HG03064 (cell line): Measurements from ENCODE around the gene GLRX5.
A peak's percentile ranks its signal among the peaks of the same experiment; 100 is the strongest.
"Not testable (repeated sequence)": the region's sequence is repeated elsewhere in the genome, so short reads cannot be mapped to it uniquely, and the experiment has no call there.

Experiments
- ATAC-seq: cut with Tn5 transposase; IDR thresholded peaks from one replicate; pipeline ENCODE4 v1.9.1; 2021; ENCODE audit warnings: low read depth; ENCODE audit not compliant: unreplicated experiment

Gene GLRX5

DNA sequence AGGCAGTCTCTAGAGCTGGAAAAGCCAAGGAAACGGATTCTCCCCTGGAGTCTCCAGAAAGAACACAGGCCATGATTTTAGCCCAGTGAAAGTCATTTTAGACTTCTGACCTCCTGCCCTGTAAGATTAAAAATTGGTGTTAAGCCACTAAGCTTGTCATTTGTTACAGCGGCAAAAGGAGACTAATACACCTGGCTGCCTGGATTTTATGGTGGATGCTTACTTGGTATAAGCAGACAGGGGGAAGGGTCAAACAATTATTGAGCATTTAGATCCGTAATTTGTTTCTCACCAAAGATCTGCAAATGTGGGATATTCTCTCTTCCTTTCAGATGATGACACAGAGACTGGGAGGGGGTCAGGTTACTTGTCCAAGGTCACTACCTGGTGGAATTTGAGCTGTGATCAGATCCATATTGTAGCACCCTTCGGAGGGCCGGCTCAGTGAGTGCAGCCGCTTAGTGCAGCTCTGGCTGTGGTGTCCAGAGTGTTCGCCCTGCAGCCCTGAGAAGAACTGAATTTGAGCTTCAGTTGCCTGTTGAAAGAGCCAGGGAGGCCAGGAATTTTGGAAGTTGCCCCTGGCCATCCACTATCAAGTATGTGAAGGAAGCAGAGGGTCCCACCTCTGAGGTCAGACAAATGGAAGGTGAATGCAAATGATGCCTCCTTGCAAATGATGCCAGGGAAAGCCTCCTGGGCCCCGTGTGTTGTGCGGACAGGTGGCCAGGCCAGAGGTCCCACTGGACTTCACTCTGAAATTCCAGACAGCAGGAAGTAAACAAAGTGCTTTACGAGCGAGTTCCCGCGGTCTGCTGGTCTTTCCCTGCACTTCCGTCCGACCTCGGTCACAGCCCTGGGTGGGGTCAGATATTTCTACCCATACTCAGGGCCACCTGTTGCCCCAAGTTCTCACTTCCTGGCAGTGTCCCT, 15.1 kb downstream of the GLRX5 start:
- no peak for ATAC-seq

- no peak for ATAC-seq
These were observed 16.6 kb downstream of the GLRX5 start for GRCh38 chr14:95551435-95551834.

DNA sequence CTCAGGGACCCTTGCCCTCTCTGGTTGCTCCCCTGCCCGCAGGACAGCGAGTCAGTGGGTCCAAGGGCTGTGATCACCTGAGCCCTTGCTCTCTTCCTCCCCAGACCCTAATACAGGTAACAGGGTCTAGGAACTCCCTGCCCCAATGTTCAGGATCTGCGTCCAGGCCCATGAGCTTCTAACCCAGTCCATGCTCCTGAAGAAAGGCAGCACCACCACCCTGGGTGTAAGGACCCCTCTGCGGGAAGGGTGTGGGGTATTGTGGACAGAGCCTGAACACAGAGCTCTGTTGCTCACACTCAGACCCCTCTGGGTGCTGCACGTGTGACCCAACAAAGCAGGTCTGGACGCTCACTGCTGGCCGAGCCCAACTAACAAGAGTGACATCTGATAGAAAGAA, 18.3 kb downstream of the GLRX5 start:
- ATAC-seq: no peak

DNA sequence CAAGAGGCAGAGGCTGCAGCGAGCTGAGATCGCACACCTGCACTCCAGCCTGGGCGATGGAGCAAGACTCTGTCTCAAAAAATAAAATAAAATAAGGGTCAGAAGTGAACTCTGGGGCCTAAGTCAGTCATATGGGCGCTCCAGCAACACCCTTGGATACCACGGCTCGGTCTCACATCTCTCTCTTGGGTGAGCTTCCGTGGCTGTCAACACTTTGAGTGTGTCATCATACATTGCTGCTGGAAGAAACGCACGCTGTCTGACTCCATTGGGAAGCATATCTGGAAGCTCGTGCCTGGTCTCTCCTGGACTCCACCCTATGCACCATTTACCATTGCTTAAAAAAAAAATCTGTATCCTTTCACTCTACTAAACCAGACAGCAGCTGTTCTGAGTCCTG, 20.2 kb downstream of the GLRX5 start:
- no peak for ATAC-seq

DNA sequence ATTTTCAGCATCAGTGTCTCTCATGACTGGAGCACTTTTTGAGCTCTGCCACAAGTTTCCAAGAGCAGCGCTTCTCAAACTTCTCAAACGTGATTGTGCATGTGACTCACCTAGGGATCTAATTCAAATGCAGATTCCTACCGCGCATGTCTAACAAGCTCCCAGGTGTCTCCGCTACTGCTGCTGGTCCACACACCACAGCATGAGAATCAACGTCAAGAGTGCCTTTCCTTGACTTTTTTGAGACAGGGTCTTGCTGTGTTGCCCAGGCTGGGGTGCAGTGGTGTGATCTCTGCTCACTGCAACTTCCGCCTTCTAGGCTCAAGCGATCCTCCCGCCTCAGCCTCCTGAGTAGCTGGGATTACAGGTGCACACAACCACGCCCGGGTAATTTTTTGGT, 22.4 kb downstream of the GLRX5 start:
- no peak for ATAC-seq

DNA sequence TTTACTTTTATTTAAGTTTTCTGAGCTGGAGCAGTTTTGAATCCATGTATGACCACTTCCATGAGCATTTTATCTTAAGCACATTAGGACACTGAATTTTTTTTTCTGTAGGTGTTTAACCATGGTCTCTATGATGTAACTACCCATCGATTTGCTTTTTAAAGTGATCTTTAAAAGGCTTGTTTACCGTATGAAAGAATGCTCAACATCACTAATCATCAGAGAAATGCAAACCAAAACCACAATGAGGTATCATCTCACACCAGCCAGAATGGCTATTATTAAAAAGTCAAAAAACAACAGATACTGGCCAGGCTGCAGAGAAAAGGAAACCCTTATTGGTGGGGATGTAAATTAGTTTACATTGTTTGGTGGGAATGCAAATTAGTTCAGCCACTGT, 23.0 kb downstream of the GLRX5 start:
- ATAC-seq: no peak

DNA sequence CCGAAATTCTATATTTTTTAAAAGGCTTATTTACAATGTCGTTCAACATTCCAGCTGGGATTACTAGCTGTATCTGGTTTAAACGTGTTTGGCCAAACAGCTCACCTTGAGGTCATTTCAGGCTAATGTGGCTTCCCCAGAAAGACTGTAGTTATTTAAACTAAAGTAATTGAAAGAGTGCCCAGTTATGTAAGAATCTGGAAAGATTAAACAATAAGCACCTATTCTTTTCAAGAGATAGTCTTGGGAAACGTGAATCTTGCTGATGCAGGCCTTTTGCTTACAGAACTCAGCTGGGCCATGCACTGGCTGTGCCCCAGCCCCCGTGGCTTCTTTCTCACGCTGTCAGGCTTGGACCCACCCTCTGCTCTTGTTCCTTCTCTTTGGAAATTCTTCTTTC, 24.4 kb downstream of the GLRX5 start:
- no peak for ATAC-seq

- ATAC-seq: peak; percentile 96
These were observed 26.2 kb downstream of the GLRX5 start for GRCh38 chr14:95561001-95561412.

DNA sequence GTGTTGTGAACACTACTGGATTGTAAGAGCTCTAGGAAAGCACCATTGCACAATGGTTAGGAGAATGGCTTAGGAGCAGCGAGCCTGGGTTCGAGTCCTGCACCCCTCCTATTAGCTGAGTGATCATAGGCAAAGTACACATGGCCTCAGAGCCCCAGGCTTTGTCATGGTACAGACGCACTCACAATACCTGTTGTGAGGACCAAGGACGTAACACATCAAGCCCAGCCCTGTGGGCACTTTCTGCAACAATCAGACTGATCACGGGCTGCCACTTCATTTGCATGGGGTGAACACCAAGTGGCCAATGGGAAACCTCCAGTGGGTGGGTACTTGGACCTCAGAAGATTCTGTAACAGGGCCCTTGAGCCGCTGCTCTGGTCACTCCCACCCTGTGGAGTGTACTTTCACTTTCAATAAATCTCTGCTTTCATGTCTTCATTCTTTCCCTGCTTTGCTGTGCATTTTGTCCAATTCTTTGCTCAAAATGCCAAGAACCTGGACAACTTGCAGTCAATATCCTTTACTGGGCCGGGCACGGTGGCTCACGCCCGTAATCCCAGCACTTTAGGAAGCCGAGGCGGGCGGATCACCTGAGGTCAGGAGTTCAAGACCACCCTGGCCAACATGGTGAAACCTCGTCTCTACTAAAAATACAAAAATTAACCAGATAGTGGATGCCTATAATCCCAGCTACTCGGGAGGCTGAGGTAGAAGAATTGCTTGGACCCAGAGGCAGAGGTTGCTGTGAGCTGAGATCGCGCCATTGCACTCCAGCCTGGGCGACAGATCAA, 28.2 kb downstream of the GLRX5 start:
- no peak for ATAC-seq

DNA sequence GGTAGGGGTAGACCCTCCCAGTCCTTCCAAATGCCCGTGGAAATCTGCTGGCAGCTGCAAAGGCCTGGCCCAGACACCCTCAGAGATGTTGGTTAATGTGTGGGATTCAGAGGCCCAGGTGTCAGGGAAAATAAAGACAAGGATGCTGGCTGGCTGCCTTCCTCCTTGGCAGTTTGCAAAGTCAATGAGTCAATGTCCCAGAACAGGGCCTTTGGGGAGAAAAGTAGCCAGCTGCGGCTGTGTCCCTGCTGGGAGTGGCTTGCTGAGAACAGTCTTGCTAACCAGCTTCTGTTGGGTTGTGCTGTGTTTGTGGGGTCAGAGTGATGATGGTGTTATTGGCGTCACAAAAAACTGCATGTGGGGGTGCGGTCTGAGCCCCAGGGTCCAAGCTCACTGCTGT, 29.2 kb downstream of the GLRX5 start:
- ATAC-seq: no peak

GRCh38 chr14:95569440-95569839, 34.6 kb downstream of the GLRX5 start:
- ATAC-seq: no peak

GRCh38 chr14:95573313-95573712, 38.5 kb downstream of the GLRX5 start:
- ATAC-seq: no peak

DNA sequence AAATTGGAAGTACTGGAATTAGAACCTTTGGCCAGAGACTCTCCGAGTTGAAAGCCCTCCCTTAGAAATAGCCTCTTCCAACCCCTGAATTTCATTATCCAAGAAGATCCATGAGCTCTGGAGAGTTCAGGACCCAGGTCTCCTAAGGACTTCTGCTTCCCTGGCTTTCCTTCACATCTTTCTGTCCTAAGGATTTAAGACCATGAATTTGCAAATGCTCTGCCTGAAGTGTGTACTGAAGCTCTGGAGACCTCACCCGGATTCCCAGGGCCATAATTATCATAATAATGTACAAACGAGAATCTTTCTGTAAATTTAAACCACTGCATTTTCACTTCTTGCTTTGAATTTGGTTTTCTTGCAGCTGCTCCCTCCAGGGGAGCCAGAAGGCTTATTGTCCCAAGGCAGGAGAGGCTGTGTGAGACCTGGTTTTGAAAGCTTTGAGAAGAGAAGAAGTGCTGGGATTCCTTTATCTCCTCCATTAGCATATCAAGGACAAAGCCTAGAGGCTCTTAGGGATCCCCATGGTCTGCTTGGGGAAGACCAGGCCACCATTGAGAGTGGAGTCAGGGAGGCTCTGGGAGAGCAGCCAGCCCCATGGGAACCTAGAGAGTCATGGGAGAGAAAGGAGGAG, 41.1 kb downstream of the GLRX5 start:
- ATAC-seq: no peak

GRCh38 chr14:95577067-95577800, 42.4 kb downstream of the GLRX5 start:
- peak; percentile 91 for ATAC-seq

GRCh38 chr14:95577870-95578269, 43.0 kb downstream of the GLRX5 start:
- no peak for ATAC-seq

DNA sequence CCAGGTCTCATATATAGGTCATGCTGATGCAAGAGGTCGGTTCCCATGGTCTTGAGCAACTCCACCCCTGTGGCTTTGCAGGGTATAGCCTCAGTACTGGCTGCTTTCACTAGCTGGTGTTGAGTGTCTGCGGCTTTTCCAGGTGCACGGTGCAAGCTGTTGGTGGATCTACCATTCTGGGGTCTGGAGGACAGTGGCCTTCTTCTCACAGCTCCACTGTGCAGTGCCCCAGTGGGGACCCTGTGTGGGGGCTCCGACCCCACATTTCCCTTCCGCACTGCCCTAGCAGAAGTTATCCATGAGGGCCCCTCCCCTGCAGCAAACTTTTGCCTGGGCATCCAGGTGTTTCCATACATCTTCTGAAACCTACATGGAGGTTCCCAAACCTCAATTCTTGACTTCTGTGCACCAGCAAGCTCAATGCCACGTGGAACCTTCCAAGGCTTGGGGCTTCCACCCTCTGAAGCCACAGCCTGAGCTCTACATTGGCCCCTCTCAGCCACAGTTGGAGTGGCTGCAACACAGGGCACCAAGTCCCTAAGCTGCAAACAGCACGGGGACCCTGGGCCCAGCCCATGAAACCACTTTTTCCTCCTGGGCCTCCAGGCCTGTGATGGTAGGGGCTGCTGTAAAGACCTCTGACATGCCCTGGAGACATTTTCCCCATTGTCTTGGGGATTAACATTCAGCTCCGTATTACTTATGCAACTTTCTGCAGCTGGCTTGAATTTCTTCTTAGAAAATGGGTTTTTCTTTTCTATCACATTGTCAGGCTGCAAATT, 49.2 kb downstream of the GLRX5 start:
- not testable (repeated sequence) for ATAC-seq

GRCh38 chr14:95585953-95586620, 51.2 kb downstream of the GLRX5 start:
- ATAC-seq: no peak

DNA sequence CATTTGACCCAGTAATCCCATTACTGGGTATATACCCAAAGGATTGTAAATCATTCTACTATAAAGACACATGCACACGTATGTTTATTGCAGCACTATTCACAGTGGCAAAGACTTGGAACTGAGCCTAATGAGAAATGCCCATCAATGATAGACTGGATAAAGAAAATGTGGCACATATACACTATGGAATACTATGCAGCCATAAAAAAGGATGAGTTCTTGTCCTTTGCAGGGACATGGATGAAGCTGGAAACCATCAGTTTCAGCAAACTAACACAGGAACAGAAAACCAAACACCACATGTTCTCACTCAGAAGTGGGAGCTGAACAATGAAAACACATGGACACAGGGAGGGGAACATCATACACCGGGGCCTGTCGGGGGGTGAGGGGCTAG, 56.3 kb downstream of the GLRX5 start:
- not testable (repeated sequence) for ATAC-seq
